NCI-H187 (cell line): ENCODE measurements around the gene NOSIP.
A peak's percentile ranks its signal among the peaks of the same experiment; 100 is the strongest.

Experiments used
- DNase-seq, 2 experiments: peaks; one replicate each; lab custom pipeline; 2025; lab: John Stamatoyannopoulos, UW

NOSIP gene

GRCh38 chr19:49544154-49544553 is 36.2 kb downstream of the NOSIP start:
- DNase-seq, result no peak

- DNase-seq, result no peak
These were observed 37.3 kb downstream of the NOSIP start for GRCh38 chr19:49543032-49543431.

- DNase-seq, result no peak
These were observed 37.9 kb downstream of the NOSIP start for GRCh38 chr19:49542446-49542845.

GRCh38 chr19:49541914-49542313 is 38.4 kb downstream of the NOSIP start:
- no peak for DNase-seq

- no peak for DNase-seq
These were observed 41.0 kb downstream of the NOSIP start for GRCh38 chr19:49539192-49539952.

- DNase-seq, result no peak
These were observed 41.7 kb downstream of the NOSIP start for GRCh38 chr19:49538643-49539042.

- DNase-seq, result no peak
These were observed 43.4 kb downstream of the NOSIP start for GRCh38 chr19:49536921-49537462.

GRCh38 chr19:49534632-49535385 is 45.5 kb downstream of the NOSIP start:
- no peak for DNase-seq

GRCh38 chr19:49533551-49534488 is 46.5 kb downstream of the NOSIP start:
- peak; percentile 69 to 81 for DNase-seq

- DNase-seq, result no peak
These were observed 49.6 kb downstream of the NOSIP start for GRCh38 chr19:49530708-49531107.

GRCh38 chr19:49528211-49528771 is 52.1 kb downstream of the NOSIP start:
- DNase-seq, result no peak

GRCh38 chr19:49524812-49525455 is 55.4 kb downstream of the NOSIP start:
- DNase-seq, result no peak

GRCh38 chr19:49520705-49521319 is 59.5 kb downstream of the NOSIP start:
- no peak for DNase-seq

GRCh38 chr19:49518033-49518432 is 62.3 kb downstream of the NOSIP start:
- DNase-seq, result no peak

GRCh38 chr19:49515767-49516166 is 64.6 kb downstream of the NOSIP start:
- no peak for DNase-seq

GRCh38 chr19:49514151-49514550 is 66.2 kb downstream of the NOSIP start:
- no peak for DNase-seq

GRCh38 chr19:49513746-49514118 is 66.6 kb downstream of the NOSIP start:
- DNase-seq, result no peak

GRCh38 chr19:49512970-49513745 is 67.2 kb downstream of the NOSIP start:
- DNase-seq, result peak; percentile 48 to 75

GRCh38 chr19:49507803-49508494 is 72.4 kb downstream of the NOSIP start:
- no peak for DNase-seq
